ENCODE data around the gene AQP9.
"Not testable (repeated sequence)": the region's sequence is repeated elsewhere in the genome, so short reads cannot be mapped to it uniquely, and the experiment has no call there.

AQP9 gene

DNA sequence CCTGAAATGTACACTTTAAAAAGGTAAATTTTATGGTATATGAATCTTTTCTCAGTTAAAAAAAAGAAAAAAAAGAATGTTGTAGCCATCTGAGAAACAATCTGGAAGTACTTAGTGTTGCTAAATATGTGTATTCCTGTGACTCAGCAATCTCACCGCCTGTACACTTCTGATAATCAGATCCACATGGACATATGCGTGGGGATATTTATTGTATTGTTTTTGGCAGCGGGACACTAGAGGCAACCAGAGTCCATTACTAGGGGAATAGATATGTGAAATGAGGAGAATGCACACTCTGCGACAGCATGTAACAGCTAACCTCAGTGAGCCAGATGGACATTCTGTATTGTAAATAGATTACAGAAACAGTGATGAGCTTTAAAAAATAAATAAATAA lies 65.4 kb downstream of the AQP9 start:
- no peak overlapping the region for H2BK12ac ChIP-seq (ENCODE audit: low read length)
- no peak for DNase-seq (ENCODE audit: low spot score)
- no peaks in the 10 kb centered on the region for H3K36me3 ChIP-seq (replicated peaks in 1 of 2; ENCODE audit: control insufficient read depth in 2 of 2, insufficient read depth in 2 of 2, low read length in 2 of 2)
- no peak overlapping the region for H2AK5ac ChIP-seq (ENCODE audit: low read depth, low read length)
- peaks cover 2% of the 10 kb centered on the region for H3K79me1 ChIP-seq (ENCODE audit: low read depth, low read length)
- H4K8ac ChIP-seq (ENCODE audit: low read depth, low read length): no peak overlapping the region
- WGBS, 2 donors (ENCODE audit: extremely low coverage in 2 of 2, insufficient read length in 2 of 2, insufficient replicate concordance in 1 of 2): no CpG with 5 or more reads among the region's 4 CpGs
- no peak overlapping the region for H2BK120ac ChIP-seq (ENCODE audit: low read depth, low read length)
- no peak overlapping the region for H3K4me3 ChIP-seq (ENCODE audit: low read length in 2 of 2)
- H3K14ac ChIP-seq (ENCODE audit: low read length): no peak overlapping the region
- H2BK15ac ChIP-seq (ENCODE audit: low read length): no peak overlapping the region
- H2AFZ ChIP-seq (ENCODE audit: low read length): no peak overlapping the region
- no peak overlapping the region for H3K18ac ChIP-seq (ENCODE audit: low read length)
- H3K4me1 ChIP-seq (ENCODE audit: control insufficient read depth in 2 of 2, insufficient read depth in 1 of 2, low read depth in 1 of 2, low read length in 2 of 2): no peaks in the 10 kb centered on the region
- no peak overlapping the region for H3K27ac ChIP-seq (replicated peaks; ENCODE audit: low read length)
- no peak overlapping the region for H2BK5ac ChIP-seq (ENCODE audit: low read length)
- no peaks in the 10 kb centered on the region for H3K9me3 ChIP-seq (replicated peaks in 1 of 2; ENCODE audit: control insufficient read depth in 2 of 2, insufficient read depth in 1 of 2, low read depth in 1 of 2, low read length in 2 of 2)
- H3K4me2 ChIP-seq (ENCODE audit: insufficient read depth, low read length, poor library complexity, severe bottlenecking): no peak overlapping the region
- no peak overlapping the region for H3K23ac ChIP-seq (ENCODE audit: low read depth, low read length, poor library complexity)
- peaks cover 0 to 2% (median 0%) of the 10 kb centered on the region in 3 experiments for H3K27me3 ChIP-seq (ENCODE audit: control insufficient read depth in 3 of 3, insufficient read depth in 3 of 3, low read depth in 1 of 3, low read length in 3 of 3)
- no peak overlapping the region for H3K4ac ChIP-seq (ENCODE audit: low read length)
- H3K9ac ChIP-seq (ENCODE audit: low read depth, low read length, poor library complexity): no peak overlapping the region
- no peak overlapping the region for H4K91ac ChIP-seq (ENCODE audit: low read depth, low read length, poor library complexity)

DNA sequence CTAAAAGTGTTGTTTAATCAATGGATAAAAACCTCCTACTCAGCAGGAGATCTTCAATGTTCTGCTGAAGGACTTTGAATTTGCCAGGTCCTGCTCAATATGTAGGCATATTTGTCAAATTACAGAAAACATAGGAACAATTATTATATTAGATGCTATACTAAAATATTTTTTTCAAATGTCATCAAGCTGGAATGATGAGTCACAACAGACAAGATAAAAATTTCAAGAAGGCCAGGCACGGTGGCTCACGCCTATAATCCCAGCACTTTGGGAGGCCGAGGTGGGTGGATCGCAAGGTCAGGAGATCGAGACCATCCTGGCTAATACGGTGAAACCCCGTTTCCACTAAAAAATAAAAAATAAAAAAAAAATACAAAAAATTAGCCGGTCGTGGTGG lies 68.0 kb downstream of the AQP9 start:
- no peaks in the 10 kb centered on the region for H3K9me3 ChIP-seq (replicated peaks in 1 of 2; ENCODE audit: control insufficient read depth in 2 of 2, insufficient read depth in 1 of 2, low read depth in 1 of 2, low read length in 2 of 2)
- H2BK120ac ChIP-seq (ENCODE audit: low read depth, low read length): no peak overlapping the region
- no peak overlapping the region for H2BK5ac ChIP-seq (ENCODE audit: low read length)
- no peak overlapping the region for H3K4ac ChIP-seq (ENCODE audit: low read length)
- H3K4me3 ChIP-seq (ENCODE audit: low read length in 2 of 2): no peak overlapping the region
- no peak overlapping the region for H2BK15ac ChIP-seq (ENCODE audit: low read length)
- no peaks in the 10 kb centered on the region for H3K79me1 ChIP-seq (ENCODE audit: low read depth, low read length)
- H2AK5ac ChIP-seq (ENCODE audit: low read depth, low read length): no peak overlapping the region
- H3K23ac ChIP-seq (ENCODE audit: low read depth, low read length, poor library complexity): no peak overlapping the region
- no peak overlapping the region for H3K14ac ChIP-seq (ENCODE audit: low read length)
- no peak overlapping the region for H2BK12ac ChIP-seq (ENCODE audit: low read length)
- H3K18ac ChIP-seq (ENCODE audit: low read length): no peak overlapping the region
- H3K9ac ChIP-seq (ENCODE audit: low read depth, low read length, poor library complexity): no peak overlapping the region
- H3K4me2 ChIP-seq (ENCODE audit: insufficient read depth, low read length, poor library complexity, severe bottlenecking): no peak overlapping the region
- H3K27me3 ChIP-seq (ENCODE audit: control insufficient read depth in 3 of 3, insufficient read depth in 3 of 3, low read depth in 1 of 3, low read length in 3 of 3): peaks cover 0 to under 1% (median 0%) of the 10 kb centered on the region in 3 experiments
- H3K36me3 ChIP-seq (replicated peaks in 1 of 2; ENCODE audit: control insufficient read depth in 2 of 2, insufficient read depth in 2 of 2, low read length in 2 of 2): no peaks in the 10 kb centered on the region
- H4K91ac ChIP-seq (ENCODE audit: low read depth, low read length, poor library complexity): no peak overlapping the region
- DNase-seq (ENCODE audit: low spot score): no peak
- no peak overlapping the region for H2AFZ ChIP-seq (ENCODE audit: low read length)
- H3K27ac ChIP-seq (replicated peaks; ENCODE audit: low read length): no peak overlapping the region
- H4K8ac ChIP-seq (ENCODE audit: low read depth, low read length): no peak overlapping the region
- no CpG with 5 or more reads among the region's 9 CpGs for WGBS, 2 donors (ENCODE audit: extremely low coverage in 2 of 2, insufficient read length in 2 of 2, insufficient replicate concordance in 1 of 2)
- H3K4me1 ChIP-seq (ENCODE audit: control insufficient read depth in 2 of 2, insufficient read depth in 1 of 2, low read depth in 1 of 2, low read length in 2 of 2): no peaks in the 10 kb centered on the region

DNA sequence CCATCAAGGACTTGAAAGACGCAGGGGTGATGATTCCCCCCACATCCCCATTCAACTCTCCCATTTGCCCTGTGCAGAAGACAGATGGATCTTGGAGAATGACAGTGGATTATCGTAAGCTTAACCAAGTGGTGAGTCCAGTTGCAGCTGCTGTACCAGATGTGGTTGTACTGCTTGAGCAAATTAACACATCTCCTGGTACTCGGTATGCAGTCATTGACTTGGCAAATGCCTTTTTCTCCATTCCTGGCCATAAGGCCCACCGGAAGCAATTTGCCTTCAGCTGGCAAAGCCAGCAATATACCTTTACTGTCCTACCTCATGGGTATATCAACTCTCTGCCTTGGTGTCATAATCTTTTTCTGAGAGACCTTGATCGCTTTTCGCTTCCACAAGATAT lies 70.0 kb downstream of the AQP9 start:
- not testable (repeated sequence) for H4K91ac ChIP-seq (ENCODE audit: low read depth, low read length, poor library complexity); H3K18ac ChIP-seq (ENCODE audit: low read length); H3K14ac ChIP-seq (ENCODE audit: low read length); H2BK15ac ChIP-seq (ENCODE audit: low read length); DNase-seq (ENCODE audit: low spot score); H4K8ac ChIP-seq (ENCODE audit: low read depth, low read length); H3K4me2 ChIP-seq (ENCODE audit: insufficient read depth, low read length, poor library complexity, severe bottlenecking); H3K79me1 ChIP-seq (ENCODE audit: low read depth, low read length); H2BK12ac ChIP-seq (ENCODE audit: low read length); H3K27me3 ChIP-seq (ENCODE audit: control insufficient read depth in 3 of 3, insufficient read depth in 3 of 3, low read depth in 1 of 3, low read length in 3 of 3); H2BK5ac ChIP-seq (ENCODE audit: low read length); H3K4me1 ChIP-seq (ENCODE audit: control insufficient read depth in 2 of 2, insufficient read depth in 1 of 2, low read depth in 1 of 2, low read length in 2 of 2); H3K4ac ChIP-seq (ENCODE audit: low read length); H3K36me3 ChIP-seq (replicated peaks in 1 of 2; ENCODE audit: control insufficient read depth in 2 of 2, insufficient read depth in 2 of 2, low read length in 2 of 2); H2AK5ac ChIP-seq (ENCODE audit: low read depth, low read length); H2BK120ac ChIP-seq (ENCODE audit: low read depth, low read length); H3K23ac ChIP-seq (ENCODE audit: low read depth, low read length, poor library complexity); H3K9me3 ChIP-seq (replicated peaks in 1 of 2; ENCODE audit: control insufficient read depth in 2 of 2, insufficient read depth in 1 of 2, low read depth in 1 of 2, low read length in 2 of 2); H3K4me3 ChIP-seq (ENCODE audit: low read length in 2 of 2); H2AFZ ChIP-seq (ENCODE audit: low read length); H3K27ac ChIP-seq (replicated peaks; ENCODE audit: low read length); H3K9ac ChIP-seq (ENCODE audit: low read depth, low read length, poor library complexity)
- no CpG with 5 or more reads among the region's 6 CpGs for WGBS, 2 donors (ENCODE audit: extremely low coverage in 2 of 2, insufficient read length in 2 of 2, insufficient replicate concordance in 1 of 2)

DNA sequence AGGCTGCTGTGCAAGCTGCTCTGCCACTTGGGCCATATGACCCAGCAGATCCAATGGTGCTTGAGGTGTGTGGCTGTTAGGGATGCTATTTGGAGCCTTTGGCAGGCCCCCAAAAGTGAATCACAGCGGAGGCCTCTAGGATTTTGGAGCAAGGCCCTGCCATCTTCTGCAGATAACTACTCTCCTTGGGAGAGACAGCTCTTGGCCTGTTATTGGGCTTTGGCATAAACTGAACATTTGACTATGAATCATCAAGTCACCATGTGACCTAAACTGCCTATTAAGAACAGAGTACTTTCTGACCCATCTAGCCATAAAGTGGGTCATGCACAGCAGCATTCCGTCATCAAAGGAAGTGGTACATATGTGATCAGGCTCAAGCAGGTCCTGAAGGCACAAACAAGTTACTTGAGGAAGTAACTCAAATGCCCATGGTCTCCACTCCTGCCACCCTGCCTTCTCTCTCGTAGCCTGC lies 70.9 kb downstream of the AQP9 start:
- H2AK5ac ChIP-seq (ENCODE audit: low read depth, low read length); H3K9me3 ChIP-seq (replicated peaks in 1 of 2; ENCODE audit: control insufficient read depth in 2 of 2, insufficient read depth in 1 of 2, low read depth in 1 of 2, low read length in 2 of 2); H3K4me1 ChIP-seq (ENCODE audit: control insufficient read depth in 2 of 2, insufficient read depth in 1 of 2, low read depth in 1 of 2, low read length in 2 of 2); DNase-seq (ENCODE audit: low spot score); H2BK5ac ChIP-seq (ENCODE audit: low read length); H3K23ac ChIP-seq (ENCODE audit: low read depth, low read length, poor library complexity); H4K8ac ChIP-seq (ENCODE audit: low read depth, low read length); H2BK15ac ChIP-seq (ENCODE audit: low read length); H4K91ac ChIP-seq (ENCODE audit: low read depth, low read length, poor library complexity); H2BK120ac ChIP-seq (ENCODE audit: low read depth, low read length); H2AFZ ChIP-seq (ENCODE audit: low read length); H3K4ac ChIP-seq (ENCODE audit: low read length); H3K4me2 ChIP-seq (ENCODE audit: insufficient read depth, low read length, poor library complexity, severe bottlenecking); H2BK12ac ChIP-seq (ENCODE audit: low read length); H3K27me3 ChIP-seq (ENCODE audit: control insufficient read depth in 3 of 3, insufficient read depth in 3 of 3, low read depth in 1 of 3, low read length in 3 of 3); H3K4me3 ChIP-seq (ENCODE audit: low read length in 2 of 2); H3K79me1 ChIP-seq (ENCODE audit: low read depth, low read length); H3K9ac ChIP-seq (ENCODE audit: low read depth, low read length, poor library complexity); H3K27ac ChIP-seq (replicated peaks; ENCODE audit: low read length); H3K36me3 ChIP-seq (replicated peaks in 1 of 2; ENCODE audit: control insufficient read depth in 2 of 2, insufficient read depth in 2 of 2, low read length in 2 of 2); H3K18ac ChIP-seq (ENCODE audit: low read length); H3K14ac ChIP-seq (ENCODE audit: low read length): not testable (repeated sequence)
- no CpG with 5 or more reads among the region's 3 CpGs for WGBS, 2 donors (ENCODE audit: extremely low coverage in 2 of 2, insufficient read length in 2 of 2, insufficient replicate concordance in 1 of 2)

Data from neuronal stem cell (in vitro differentiated cells).